ENCODE results near the gene CCNA2. TPM values are rescaled to one million over a fixed set of nuclear protein-coding genes. Genes with fewer than 3 reads are reported as not detected.

The CCNA2 gene
- total and polyA plus RNA-seq, 9 of the 15 experiments (the other 6 are each of a cell fraction or from before 2014, with no cell fraction given) = 37.1 to 197 (median 154) TPM

GRCh38 chr4:121823505-121824170, at the start of gene CCNA2 (continued):
- TF ChIP-seq RREB1 (CRISPR knock-in tag; IDR thresholded peaks at IDR 0.05) (no peak), CHD2 (IDR thresholded peaks at IDR 0.05; ENCODE audit: low read depth, low read length) (peak; percentile 59; the same call in 1 of the 2 replicates), CC2D1A (IDR thresholded peaks at IDR 0.05) (peak; percentile 98), POLR2A (conservative IDR thresholded peaks at IDR 0.05) (peak; percentile 95), POLR2AphosphoS5 (IDR thresholded peaks at IDR 0.05; ENCODE audit: control insufficient read depth, insufficient read depth, low read depth, low read length) (peak; percentile 95), MLLT1 (IDR thresholded peaks at IDR 0.05) (peak in 1 of 2 experiments; percentile 97; a peak in 2 of 4 replicates), RBM22 (IDR thresholded peaks at IDR 0.05; ENCODE audit: low read depth, low read length, poor library complexity, severe bottlenecking) (peak; percentile 67), CREM (IDR thresholded peaks at IDR 0.05; ENCODE audit: low read depth) (peak; percentile 99), TAF9B (IDR thresholded peaks at IDR 0.05; ENCODE audit: partially characterized antibody) (peak; percentile 61), MBD2 (IDR thresholded peaks at IDR 0.05; ENCODE audit: borderline replicate concordance, low read depth) (peak; percentile 89), MTA1 (IDR thresholded peaks at IDR 0.05; ENCODE audit: borderline replicate concordance) (peak; percentile 100), MTA3 (IDR thresholded peaks at IDR 0.05; ENCODE audit: borderline replicate concordance) (peak; percentile 51; the same call in 1 of the 2 replicates), HDAC1 (IDR thresholded peaks at IDR 0.05) (peak; percentile 62 to 99; a peak in 3 of 4 replicates), IRF1 (CRISPR knock-in tag; IDR thresholded peaks at IDR 0.05; ENCODE audit: borderline replicate concordance) (peak; percentile 79; the same call in 1 of the 2 replicates), PML (IDR thresholded peaks at IDR 0.05; ENCODE audit: low read length) (peak; percentile 90), BCOR (IDR thresholded peaks at IDR 0.05) (peak; percentile 21; the same call in 1 of the 2 replicates), CEBPG (CRISPR knock-in tag; IDR thresholded peaks at IDR 0.05) (peak; percentile 70), CEBPG (tag; conservative IDR thresholded peaks at IDR 0.05 in 1 of 2, IDR thresholded peaks at IDR 0.05 in 1 of 2) (peak in 1 of 2 experiments; percentile 56; a peak in 3 of 4 replicates), NFATC3 (IDR thresholded peaks at IDR 0.05) (no peak)
- TF ChIP-seq, protein P1, sequence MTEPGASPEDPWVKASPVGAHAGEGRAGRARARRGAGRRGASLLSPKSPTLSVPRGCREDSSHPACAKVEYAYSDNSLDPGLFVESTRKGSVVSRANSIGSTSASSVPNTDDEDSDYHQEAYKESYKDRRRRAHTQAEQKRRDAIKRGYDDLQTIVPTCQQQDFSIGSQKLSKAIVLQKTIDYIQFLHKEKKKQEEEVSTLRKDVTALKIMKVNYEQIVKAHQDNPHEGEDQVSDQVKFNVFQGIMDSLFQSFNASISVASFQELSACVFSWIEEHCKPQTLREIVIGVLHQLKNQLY (CRISPR knock-in tag; conservative IDR thresholded peaks at IDR 0.05) = peak in 1 of 2 experiments; percentile 85; a peak in 1 of 4 replicates

All from K562 (cell line).